Left forelimb (tissue), 1 donor: ENCODE data around the gene ACTN4.

Experiments used
- DNase-seq: peaks from one replicate; pipeline ENCODE4 v3.0.0-alpha.2; 2018; ENCODE audit warnings: low spot score

Gene ACTN4

DNA sequence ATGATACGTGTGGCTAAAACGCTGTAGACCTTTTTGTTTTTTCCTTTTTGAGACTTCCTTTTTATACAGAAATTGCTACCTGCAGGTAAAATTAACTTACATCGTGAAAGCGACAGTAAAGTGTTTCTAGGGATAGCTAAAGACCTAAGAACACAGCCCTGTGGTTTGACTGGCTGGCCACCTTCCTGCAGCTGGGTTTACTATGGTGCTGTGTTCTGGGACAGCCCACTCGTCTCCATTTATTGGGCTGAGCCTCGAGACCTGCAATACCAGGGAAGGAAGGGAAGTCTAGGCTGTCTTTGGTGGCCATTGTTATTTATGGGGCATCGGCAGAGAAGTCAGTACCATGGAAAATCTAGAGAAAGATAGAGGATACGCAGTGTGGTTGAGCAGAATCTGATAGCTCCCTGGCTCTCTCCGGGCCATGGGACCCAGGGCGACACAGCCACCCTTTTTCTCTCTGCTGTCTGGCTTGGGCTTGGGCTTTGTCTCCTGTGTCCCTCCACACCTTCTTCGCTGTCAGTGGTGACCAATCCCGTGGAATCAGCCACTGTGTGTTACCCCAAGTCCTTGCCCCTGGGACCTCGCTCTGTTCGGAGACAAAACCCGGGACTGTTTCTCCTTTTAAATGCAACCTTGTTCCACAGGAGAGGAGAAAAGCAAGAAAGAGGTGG, 30.9 kb downstream of the ACTN4 start:
- DNase-seq, result no peak

DNA sequence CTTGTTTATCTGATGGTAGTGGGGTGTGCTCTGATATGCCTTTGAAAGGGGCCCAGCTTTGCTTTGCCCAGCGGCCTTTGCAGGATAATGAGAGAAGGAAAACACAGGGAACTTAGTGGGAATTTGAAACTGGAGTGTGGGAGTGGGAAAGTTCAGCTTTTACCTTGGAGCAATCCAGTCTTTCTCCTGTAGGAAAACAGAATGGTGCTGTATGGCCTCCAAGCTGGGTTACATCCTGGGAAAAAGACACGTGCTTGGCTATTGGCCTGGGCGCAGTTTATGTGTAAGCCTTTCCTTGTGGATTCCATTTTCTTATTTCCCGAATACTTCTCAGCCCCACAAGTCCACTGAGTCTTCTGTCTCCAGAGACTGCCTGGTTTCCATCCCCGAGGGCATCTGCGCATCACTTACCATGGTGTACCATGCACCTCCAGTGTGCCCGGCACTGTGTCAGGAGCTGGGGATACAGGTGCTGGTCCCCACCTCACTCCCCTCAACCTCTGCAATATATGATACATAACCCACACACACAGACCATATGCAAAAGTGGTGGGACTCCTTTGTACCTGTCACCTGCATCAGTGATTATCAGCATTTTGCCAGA, 31.5 kb downstream of the ACTN4 start:
- no peak for DNase-seq

DNA sequence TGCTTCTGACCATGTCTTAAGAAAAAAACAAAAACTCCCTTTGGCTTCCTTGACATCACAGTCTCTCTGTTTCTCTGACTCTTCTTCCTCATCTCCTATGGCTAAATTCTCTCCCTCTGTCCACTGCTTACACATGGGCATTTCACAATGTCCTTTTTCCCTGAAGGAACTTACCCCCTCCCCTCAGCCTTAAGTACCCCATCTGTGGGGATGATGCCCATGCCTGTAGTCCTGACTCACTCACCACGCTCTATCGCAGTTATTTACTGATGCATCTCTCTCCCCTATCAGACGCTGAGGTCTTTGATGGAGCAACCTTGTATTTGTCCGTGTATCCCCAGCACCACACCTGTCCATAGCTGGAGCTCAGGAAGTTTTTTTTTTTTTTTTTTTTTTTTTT, 32.4 kb downstream of the ACTN4 start:
- DNase-seq, result no peak

DNA sequence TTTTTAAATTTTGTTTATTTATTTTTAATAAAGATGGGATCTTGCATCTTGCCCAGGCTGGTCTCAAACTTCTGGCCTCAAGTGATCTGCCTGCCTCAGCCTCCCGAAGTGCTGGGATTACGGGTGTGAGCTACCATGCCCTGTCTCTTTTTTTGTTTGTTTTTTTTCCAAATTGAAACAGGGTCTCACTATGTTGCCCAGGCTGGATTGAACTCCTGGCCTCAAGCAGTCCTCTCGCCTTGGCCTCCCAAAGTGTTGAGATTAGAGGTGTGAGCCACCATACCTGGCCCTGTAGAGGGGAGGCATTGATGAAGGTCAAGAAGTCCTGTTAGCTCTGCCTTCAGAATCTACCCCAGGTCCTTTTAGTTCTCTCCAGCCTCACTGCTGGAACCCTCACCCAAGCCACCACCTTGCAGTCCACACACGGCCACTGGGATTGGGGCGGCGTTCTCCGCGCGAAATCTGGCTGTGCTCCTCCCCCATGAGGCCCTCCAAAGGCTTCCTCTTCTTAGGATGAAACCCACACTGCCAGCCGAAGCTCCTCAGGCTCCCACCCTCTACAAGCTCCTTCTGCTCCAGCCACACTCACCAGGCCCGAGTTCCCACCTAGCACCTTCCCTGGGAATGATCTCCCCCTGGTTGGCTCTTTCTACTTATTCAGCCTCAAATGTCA, 34.9 kb downstream of the ACTN4 start:
- DNase-seq, result no peak

DNA sequence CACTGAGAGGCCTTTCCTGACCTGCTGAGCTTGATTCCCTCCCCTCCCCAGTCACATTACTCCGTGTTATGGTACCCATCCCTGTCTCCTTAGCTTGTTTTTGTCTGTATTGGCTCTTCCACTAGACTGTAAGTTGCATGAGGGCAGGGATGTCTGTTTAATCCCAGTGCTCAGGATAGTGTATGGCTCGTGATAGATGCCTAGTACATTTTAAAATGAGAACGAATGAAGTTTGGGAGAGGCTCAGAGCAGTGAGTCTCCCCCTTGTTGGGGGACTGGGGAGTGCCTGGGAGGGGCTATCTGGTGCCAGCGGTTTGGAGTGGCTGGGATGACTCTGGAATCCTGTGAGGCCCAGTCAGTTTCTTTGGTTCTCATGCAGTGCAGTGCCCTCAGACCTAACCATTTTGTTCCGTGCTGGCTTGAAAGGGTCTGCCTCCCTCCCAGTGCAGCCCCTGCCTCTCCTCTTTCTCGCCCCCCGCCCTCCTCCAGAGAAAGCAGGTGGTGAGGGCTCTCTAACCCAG, 35.5 kb downstream of the ACTN4 start:
- DNase-seq, result no peak

- DNase-seq, result no peak
Observed at GRCh38 chr19:38683393-38684077, 36.1 kb downstream of the ACTN4 start.

DNA sequence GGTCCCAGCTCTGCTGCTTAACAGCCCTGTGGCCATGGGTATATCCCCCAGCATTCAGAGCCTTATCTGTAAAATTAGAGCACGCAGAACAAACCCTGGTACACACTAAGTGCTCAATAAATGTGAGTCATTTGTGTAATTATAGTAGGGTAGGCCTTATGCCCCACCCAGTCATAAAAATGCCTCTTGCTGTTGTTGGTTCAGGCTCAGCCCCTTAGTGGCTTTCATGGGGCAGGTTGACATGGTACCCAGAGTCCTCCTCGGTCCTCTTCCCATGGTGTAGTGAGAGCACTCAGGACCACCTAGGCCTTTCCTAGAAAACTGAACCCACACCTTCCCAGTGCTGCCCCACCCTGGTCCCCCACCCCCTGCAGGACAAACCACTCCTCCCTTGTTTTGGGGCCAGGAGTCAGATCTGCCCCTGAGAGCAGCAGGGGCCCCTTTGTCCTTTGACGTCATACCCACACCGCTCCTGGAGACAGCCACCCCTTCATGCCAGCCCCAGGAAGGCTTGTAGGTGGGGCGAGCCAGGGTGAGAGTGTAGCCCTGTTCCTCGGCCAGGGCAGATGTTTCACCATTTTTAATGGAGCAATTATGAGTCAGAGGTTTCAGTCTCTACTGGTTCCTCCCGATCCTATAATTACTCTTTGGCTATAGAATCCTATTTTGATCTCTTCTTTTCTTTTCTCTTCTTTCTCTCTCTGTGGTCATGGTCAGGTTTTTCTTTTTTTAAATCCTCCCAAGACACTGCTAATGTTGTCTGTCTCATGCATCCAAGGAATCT, 36.8 kb downstream of the ACTN4 start:
- DNase-seq, result no peak

DNA sequence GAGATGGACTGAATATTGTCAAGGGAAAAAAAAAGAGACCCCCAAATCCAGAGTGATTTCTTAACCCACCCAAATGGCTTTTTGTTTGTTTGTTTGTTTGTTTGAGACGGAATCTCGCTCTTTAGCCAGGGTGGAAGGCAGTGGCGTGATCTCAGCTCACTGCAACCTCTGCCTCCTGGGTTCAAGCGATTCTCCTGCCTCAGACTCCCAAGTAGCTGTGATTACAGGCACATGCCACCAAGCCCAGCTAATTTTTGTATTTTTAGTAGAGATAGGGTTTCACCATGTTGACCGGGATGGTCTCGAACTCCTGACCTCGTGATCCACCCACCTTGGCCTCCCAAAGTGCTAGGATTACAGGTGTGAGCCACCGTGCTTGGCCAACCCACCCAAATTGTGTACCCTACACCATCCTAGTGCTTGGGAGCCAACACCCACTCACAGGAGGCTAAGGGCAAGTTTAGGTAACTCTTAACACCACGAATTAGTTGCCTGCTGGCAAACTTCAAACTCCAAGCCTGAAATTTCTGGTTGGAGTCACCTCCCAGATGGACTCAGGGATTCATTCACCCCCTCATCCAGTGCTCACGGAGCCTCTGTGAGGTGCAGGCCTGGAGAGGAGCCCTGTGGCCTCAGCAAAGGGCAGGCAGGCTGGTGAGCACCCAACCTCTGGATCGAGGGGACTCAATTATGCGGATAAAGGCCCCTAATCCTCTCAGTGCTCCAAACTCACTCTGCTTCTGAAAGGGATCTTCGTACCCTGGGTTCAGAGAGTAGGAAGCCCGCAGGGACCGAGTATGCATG, 37.6 kb downstream of the ACTN4 start:
- no peak for DNase-seq

DNA sequence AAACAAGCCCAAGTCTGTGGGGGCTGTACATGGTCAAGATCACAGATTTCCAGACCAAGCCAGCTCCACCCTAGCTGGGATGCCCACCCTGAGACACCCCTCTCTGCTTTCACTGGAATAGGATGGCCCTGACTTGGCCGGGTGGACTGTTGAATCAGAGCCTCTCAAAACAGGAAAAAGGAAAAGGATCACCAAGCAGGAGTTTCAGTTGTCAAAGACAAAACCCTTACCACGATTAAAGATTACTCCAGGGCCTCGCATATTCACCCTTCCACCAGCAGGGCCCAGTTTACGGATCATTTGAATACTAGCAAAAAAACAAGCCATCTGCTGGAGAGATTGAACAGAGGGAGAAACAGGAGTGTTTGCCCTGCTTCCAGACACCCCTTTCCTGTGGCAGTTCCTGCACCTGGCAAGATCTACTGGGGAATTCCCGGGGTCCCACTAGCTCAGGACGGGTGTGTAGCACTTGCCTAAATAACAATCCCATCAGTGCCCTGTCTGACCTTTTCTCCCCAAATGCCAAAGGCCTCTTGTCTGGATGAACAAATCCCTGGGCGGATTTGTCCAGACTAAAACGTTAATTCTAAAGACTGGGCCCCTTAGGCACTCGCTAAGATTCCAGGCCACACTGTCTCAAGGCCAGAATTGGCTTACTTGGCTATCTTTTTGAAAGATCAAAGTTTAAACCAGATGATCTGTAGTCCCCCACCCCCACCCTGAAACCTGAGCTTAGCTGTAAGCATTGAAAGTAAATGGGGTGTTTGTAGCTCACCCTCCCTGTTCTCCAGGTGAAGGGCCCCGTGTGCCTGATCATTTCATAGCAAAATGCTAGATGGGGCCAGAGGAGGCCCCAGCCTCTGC, 38.4 kb downstream of the ACTN4 start:
- DNase-seq, result no peak

DNA sequence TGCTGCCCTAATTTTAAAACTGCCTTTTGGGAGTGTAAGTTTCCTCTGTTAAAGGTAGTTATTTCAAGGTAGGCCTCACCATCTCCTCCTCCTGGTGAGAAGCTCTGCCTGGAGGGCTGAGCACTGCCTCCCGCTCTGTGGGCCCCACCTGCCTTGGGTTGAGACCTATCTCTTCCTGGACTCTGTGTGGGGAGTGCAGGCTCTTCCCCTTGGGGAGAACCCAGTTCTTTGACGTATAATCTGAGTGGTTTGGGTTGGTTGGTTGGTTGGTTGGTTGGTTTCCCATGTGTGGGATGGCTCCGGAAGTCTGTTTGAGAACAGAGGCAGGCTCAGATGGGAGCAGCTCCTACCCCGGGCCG, 39.1 kb downstream of the ACTN4 start:
- no peak for DNase-seq

GRCh38 chr19:38687837-38688378, 40.5 kb downstream of the ACTN4 start:
- no peak for DNase-seq

- no peak for DNase-seq
Observed at GRCh38 chr19:38690146-38690545, 42.7 kb downstream of the ACTN4 start.

DNA sequence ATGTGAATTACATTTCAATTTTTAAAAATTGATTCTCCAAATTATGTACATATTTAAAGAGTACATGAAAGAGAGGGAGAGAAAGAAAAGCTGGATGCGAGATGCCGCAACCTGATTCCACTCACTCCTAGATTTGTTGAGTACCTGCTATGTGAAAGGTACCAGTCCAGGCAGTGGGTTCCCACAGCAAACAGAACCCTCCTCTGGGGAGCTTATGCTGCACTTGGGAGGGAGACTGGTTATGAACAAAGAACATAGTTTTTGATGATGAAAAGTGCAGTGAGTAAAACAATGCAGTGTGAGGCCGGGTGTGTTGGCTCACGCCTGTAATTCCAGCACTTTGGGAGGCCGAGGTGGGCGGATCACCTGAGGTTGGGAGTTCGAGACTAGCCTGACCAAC, 43.4 kb downstream of the ACTN4 start:
- DNase-seq, result no peak

DNA sequence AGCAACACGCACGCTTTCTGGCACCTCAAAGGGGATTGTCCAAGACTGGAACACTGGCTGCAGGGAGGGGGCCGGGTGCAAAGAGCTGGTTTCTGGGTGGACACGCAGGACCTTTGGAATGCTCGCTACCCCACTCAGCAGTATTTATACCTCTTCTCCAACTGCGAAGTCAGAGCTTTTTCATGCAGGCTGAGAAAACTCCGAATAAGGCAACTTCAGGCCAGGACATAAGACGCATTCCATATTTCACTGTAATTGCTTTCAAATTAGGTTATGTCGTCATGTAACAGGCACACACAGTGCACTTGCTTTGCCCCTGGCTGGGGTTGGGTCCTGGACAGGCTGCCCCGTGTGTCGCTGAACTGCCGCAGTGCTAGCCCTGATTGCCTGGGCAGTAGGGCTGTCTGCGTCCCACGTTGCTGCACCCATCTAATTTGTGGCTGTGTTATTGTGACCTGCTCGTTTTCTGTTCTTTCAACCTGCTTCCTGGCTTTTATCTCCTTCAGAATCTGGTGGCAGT, 44.5 kb downstream of the ACTN4 start:
- no peak for DNase-seq

DNA sequence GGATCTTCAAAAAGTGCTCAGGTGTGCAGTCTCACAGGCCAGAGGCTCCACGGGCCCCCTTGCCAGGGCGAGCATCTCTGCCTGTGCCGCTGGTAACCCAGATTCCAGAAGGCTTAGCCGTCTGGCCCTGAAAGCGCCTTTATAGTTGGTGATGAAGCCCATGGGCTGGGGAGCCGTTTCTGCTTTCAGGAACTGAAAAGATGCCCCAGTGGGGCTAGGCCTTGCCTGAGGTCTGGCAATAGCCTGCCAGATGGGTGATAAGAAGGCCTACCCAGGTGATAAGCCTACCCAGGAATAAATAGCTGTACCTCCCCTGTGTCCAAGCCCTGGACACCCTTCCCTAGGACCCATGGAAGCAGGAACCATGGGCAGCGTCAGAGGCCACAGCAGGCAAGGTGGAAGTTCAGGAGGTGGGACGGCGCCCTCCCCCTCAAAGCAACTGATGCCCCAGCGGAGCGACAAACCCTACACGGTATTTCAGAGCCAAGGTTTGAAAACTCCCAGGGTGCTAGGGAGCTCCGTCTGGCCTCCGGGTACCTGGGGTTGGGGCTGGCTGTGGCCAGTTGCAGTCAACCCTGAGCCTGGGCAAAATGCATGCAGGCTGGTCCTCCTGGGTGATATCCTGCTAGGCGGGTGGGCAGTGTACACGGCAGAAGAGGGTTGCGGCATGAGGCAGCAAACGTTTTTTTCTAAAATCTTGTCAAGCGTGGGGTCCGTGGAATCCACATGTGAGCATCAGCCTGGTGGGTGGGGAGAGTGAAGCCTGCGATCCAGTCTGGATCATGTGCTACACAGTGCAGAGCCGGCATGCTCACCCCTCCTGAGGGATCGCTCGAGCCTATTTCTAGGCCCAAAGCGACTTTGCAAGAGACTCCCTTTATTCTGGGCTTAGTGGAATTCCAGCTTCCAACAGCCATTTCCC, 45.3 kb downstream of the ACTN4 start:
- DNase-seq, result no peak

DNA sequence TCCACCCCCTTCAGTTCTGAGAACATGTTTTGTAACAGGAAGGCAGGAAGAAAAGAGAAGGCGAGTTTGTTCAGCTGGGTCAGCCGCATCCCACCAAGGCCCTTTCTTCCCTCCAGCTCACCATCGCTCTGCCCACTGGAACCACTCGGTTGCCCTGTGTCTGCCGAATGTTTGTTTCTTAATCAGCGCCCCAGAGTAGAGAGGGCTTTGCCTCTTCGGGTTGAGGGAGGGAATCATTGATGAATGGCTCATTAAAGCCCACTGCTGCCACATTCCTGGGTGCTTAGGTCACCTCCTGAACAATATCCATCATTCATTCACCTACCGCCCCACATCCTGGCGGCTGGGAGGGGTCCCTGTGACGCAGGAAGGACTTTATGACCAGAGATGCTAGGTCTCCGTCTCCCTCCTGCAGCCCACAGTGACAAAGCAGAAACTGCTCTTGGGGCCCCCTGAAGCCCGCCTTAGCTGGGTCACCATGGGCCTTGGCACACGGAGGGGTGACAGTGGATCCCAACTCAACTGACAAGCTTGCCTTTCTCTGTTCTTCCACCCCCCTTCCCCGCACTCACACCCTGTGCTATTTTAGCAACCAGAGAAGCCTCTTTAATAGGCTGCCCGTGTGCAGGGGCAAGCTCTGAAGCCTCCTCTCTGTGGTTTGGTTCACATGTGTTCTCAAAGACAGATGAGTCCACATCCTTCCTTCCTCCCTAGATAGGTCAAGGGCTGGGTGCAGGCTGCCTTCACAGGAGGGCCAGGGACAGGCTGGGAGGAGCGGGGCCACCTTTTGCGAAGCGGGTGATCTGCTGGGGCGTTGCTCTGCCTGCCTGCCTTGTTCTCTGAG, 46.2 kb downstream of the ACTN4 start:
- DNase-seq, result no peak

DNA sequence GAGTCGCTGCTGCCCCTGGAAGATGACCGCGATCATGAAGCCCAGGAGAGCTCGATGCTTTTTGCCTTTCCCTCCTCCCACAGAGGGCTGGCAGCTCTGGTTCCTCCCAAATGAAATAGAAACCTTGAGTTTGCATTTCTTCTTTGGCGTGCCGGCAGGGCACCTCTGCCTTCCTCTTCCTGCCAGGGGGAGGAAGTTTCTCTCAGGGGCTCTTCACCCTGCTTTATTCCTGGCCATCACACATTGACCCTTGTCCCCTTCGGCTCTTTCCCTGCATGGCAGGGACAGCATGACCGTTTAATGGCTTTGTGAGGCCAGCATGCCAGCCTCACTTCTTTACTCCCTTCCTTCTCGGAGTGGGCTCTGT, 47.9 kb downstream of the ACTN4 start:
- DNase-seq, result no peak
